Gastroesophageal sphincter (tissue), 3 donors: ENCODE results near the gene GHSR.

Experiments
- CTCF ChIP-seq, 4 experiments: fragments of 200-600 bp in 2 of 4; fragments of 450-650 bp in 2 of 4; sonication (generic) in 1 of 4; IDR thresholded peaks; one replicate each; pipeline ENCODE4 v1.5.1; 2017 to 2019; ENCODE audit warnings: antibody characterized with exemption in 4 of 4, mild to moderate bottlenecking in 2 of 4, moderate library complexity in 2 of 4
- POLR2A ChIP-seq, 2 donors: fragments of 450-650 bp; IDR thresholded peaks; one replicate each; pipeline ENCODE4 v1.6.1; 2017; ENCODE audit warnings: antibody characterized with exemption in 2 of 2, mild to moderate bottlenecking in 2 of 2, moderate library complexity in 1 of 2
- POLR2AphosphoS5 ChIP-seq: sonication (generic); formaldehyde crosslinking; IDR thresholded peaks from one replicate; pipeline ENCODE4 v1.6.1; 2017; ENCODE audit warnings: antibody characterized with exemption

DNA sequence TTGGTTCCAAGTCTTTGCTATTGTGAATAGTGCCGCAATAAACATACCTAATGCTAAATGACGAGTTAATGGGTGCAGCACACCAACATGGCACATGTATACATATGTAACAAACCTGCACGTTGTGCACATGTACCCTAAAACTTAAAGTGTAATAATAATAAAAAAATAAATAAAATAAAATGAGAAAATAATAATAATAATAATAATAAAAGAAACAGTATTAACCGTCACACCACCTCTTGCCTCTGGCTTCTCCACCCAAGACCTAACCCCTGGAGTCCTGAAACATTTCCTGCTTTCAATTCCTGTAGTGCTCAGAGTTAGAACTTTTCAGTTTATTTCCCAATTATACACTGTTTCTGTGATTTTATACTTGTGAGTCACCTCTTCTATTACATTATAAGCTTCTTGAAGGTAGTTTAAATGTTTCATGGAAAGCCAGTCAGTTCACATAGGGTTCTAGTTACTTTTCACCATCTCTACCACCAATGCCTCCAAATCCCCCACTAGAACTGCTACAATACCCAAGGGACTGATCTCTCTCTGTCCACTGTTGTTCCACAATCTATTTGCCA lies 18.4 kb upstream of the GHSR start:
- no peak for TF ChIP-seq CTCF (IDR thresholded peaks at IDR 0.05)
- TF ChIP-seq POLR2AphosphoS5: no peak
- TF ChIP-seq POLR2A (IDR thresholded peaks at IDR 0.05): no peak
